ENCODE results near the gene TAF1B.

TAF1B gene

DNA sequence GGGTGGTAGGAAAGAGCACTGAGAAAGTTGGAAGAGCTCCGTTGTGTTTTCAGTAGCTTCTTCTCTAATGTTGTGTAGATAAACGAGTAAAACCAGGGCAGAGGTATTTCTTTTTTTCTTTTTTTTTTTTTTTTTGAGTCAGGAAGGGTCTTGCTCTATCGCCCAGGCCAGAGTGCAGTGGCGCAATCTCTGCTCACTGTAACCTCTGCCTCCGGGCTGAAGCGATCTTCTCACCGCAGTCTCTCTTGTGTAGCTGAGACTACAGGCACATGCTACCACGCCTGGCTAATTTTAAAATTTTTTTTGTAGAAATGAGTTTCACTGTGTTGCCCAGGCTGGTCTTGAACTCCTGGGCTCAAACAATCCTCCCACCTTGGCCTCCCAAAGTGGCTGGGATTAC, 114.8 kb downstream of the TAF1B start:
- DNase-seq (ENCODE audit: low read depth in 2 of 2), result no peak
- TF ChIP-seq, protein P1, sequence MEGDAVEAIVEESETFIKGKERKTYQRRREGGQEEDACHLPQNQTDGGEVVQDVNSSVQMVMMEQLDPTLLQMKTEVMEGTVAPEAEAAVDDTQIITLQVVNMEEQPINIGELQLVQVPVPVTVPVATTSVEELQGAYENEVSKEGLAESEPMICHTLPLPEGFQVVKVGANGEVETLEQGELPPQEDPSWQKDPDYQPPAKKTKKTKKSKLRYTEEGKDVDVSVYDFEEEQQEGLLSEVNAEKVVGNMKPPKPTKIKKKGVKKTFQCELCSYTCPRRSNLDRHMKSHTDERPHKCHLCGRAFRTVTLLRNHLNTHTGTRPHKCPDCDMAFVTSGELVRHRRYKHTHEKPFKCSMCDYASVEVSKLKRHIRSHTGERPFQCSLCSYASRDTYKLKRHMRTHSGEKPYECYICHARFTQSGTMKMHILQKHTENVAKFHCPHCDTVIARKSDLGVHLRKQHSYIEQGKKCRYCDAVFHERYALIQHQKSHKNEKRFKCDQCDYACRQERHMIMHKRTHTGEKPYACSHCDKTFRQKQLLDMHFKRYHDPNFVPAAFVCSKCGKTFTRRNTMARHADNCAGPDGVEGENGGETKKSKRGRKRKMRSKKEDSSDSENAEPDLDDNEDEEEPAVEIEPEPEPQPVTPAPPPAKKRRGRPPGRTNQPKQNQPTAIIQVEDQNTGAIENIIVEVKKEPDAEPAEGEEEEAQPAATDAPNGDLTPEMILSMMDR (IDR thresholded peaks at IDR 0.05; ENCODE audit: low read depth, low read length), result no peak
- no peak overlapping the region for H3K4me3 ChIP-seq (replicated peaks in 1 of 2; ENCODE audit: low read depth in 2 of 2, low read length in 2 of 2)

DNA sequence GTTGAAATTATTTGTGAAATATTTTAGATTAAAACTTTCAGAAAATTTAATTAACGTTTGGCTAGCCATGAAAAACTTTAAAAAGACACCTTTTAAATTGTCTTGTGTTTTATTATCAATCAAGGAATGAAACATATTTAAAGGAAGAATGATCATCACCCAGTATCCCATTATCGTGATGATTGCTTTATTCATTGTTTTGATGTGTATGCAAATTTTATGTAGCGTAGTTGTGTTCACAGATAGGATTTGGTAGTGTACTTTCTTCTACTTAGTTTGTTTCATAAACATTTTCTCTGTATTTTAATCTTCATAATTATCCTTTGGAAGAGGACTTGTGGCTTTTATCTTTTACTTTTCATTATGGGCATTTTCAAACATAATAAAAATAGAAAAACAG, 116.0 kb downstream of the TAF1B start:
- no peak for DNase-seq (ENCODE audit: low read depth in 2 of 2)
- no peak overlapping the region for H3K4me3 ChIP-seq (replicated peaks in 1 of 2; ENCODE audit: low read depth in 2 of 2, low read length in 2 of 2)
- TF ChIP-seq, protein P1 (IDR thresholded peaks at IDR 0.05; ENCODE audit: low read depth, low read length), result no peak

DNA sequence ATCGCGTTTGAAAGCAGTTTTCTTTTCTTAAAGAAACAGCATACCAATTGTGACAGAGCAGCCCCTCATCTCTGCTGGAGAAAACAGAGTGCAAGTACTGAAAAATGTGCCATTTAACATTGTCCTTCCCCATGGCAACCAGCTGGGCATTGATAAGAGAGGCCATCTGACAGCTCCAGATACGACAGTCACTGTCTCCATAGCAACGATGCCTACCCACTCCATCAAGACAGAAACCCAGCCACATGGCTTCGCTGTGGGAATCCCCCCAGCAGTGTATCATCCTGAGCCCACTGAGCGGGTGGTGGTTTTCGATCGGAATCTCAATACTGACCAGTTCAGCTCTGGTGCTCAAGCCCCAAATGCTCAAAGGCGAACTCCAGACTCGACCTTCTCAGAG, 117.7 kb downstream of the TAF1B start:
- TF ChIP-seq, protein P1 (IDR thresholded peaks at IDR 0.05; ENCODE audit: low read depth, low read length), result no peak

DNA sequence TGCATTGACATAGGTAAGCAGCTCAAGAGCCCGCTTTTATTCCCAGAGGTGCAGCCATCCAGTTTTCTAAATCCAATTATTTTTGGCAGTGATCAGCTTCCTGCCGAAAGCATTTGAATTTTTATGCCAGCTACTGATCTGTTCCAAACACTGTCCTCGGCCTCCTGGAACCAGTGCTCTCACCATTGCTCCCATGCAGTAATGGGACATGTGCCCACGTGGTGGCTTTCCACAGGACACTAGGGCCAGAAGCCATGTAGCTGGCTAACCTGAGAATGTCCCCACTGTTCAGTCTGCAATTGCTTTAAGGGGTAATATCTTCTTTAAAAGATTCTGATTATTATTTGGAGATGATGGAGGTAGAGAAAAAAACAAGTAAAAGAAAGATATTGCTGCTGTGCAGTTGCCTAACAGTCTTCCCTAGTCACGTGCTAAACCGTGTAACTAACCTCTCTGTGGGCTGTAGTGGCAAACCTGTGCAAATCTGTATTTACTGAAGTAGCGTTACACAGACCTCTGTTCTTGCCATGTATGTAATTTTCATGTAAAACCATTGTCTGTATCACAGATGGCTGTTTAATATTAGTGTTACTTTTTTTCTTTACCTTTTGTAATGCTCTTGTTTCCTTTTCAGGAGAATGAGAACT, 121.2 kb downstream of the TAF1B start:
- DNase-seq (ENCODE audit: low read depth in 2 of 2), result no peak
- H3K4me3 ChIP-seq (replicated peaks in 1 of 2; ENCODE audit: low read depth in 2 of 2, low read length in 2 of 2), result no peak overlapping the region
- TF ChIP-seq, protein P1 (IDR thresholded peaks at IDR 0.05; ENCODE audit: low read depth, low read length), result no peak

More for the DNA sequence above, 117.7 kb downstream of the TAF1B start:
- DNase-seq (ENCODE audit: low read depth in 2 of 2), result no peak
- no peak overlapping the region for H3K4me3 ChIP-seq (replicated peaks in 1 of 2; ENCODE audit: low read depth in 2 of 2, low read length in 2 of 2)

DNA sequence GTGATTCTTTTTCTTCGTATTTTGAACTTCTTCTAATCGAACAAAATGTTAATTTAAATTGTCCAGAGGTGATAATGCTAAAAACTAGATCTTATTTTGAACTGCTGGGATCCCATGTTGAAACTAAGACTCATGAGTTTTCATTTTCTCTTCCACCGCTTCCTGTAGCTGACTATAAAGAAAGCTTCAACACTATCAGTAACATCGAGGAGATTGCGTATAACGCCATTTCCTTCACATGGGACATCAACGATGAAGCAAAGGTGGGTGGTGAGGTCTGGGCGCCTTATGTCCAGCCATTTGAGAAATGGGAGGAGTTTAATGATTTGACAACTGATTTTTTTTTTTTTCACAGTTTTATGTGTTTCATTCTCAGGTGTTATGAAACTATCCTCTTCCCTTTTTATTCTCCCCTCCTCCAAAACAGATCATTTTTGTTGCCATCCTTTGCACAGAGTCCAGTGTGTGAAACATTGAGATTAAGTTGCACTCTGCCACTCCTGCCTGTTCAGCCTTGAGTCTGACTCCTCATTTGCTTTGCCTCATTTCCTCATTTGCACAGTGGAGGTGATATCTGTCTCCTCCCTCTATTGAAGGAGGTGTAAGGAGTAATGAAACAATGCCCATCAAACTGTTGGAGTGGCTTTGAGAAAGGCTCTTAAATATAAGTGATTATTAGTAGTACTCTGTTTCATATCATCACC, 122.0 kb downstream of the TAF1B start:
- DNase-seq (ENCODE audit: low read depth in 2 of 2), result no peak
- TF ChIP-seq, protein P1 (IDR thresholded peaks at IDR 0.05; ENCODE audit: low read depth, low read length), result no peak
- H3K4me3 ChIP-seq (replicated peaks in 1 of 2; ENCODE audit: low read depth in 2 of 2, low read length in 2 of 2), result no peak overlapping the region

DNA sequence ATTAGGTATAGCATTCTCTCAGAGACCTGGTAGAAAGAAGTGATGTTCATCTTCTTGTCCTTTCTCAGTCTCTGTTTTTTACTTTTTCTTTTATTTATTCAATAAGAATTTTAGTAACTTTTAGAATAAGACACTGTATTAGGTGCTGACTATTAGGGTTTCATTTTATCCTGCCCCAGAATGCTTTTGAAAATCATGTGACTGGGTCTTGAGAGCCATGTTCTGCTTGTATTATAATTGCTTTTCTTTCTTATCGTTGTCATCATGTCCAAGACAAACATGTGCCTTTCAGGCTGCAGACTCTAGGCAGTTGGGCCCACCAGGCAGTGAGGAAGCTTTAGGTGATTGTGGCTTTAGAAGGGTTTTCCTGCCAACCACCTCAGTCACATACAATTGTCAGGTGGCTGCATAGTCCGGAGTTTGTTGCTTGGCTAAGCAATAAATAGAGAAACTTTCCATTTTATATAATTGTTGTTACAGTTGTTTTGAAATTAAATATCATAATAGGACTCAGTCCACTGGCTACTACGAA, 123.3 kb downstream of the TAF1B start:
- DNase-seq (ENCODE audit: low read depth in 2 of 2), result no peak
- TF ChIP-seq, protein P1 (IDR thresholded peaks at IDR 0.05; ENCODE audit: low read depth, low read length), result no peak

More for the DNA sequence above, 123.3 kb downstream of the TAF1B start:
- H3K4me3 ChIP-seq (replicated peaks in 1 of 2; ENCODE audit: low read depth in 2 of 2, low read length in 2 of 2), result no peak overlapping the region

All from cardiac fibroblast (primary cell).